ENCODE data around the gene HDAC7.
"Not testable (repeated sequence)": the region's sequence is repeated elsewhere in the genome, so short reads cannot be mapped to it uniquely, and the experiment has no call there.

Gene HDAC7

GRCh38 chr12:47811581-47812484 is 7.9 kb downstream of the HDAC7 start:
- no peak for FAIRE-seq

- no peak for FAIRE-seq
Measured at GRCh38 chr12:47811072-47811396, 8.7 kb downstream of the HDAC7 start.

- FAIRE-seq: not testable (repeated sequence)
Measured at GRCh38 chr12:47809518-47809917, 10.2 kb downstream of the HDAC7 start.

GRCh38 chr12:47808574-47809365 is 10.9 kb downstream of the HDAC7 start:
- FAIRE-seq: no peak

GRCh38 chr12:47808050-47808449 is 11.7 kb downstream of the HDAC7 start:
- FAIRE-seq: no peak

GRCh38 chr12:47807338-47807737 is 12.4 kb downstream of the HDAC7 start:
- no peak for FAIRE-seq

- no peak for FAIRE-seq
Measured at GRCh38 chr12:47805417-47805816, 14.3 kb downstream of the HDAC7 start.

- FAIRE-seq: no peak
Measured at GRCh38 chr12:47804171-47804570, 15.5 kb downstream of the HDAC7 start.

GRCh38 chr12:47803191-47803875 is 16.4 kb downstream of the HDAC7 start:
- no peak for FAIRE-seq

- FAIRE-seq: no peak
Measured at GRCh38 chr12:47802312-47802711, 17.4 kb downstream of the HDAC7 start.

- no peak for FAIRE-seq
Measured at GRCh38 chr12:47801904-47802246, 17.8 kb downstream of the HDAC7 start.

- no peak for FAIRE-seq
Measured at GRCh38 chr12:47801170-47801903, 18.4 kb downstream of the HDAC7 start.

- FAIRE-seq: no peak
Measured at GRCh38 chr12:47800582-47800981, 19.1 kb downstream of the HDAC7 start.

GRCh38 chr12:47799357-47799955 is 20.2 kb downstream of the HDAC7 start:
- FAIRE-seq: no peak

GRCh38 chr12:47798382-47798948 is 21.2 kb downstream of the HDAC7 start:
- no peak for FAIRE-seq

GRCh38 chr12:47797441-47797840 is 22.3 kb downstream of the HDAC7 start:
- FAIRE-seq: no peak

GRCh38 chr12:47795814-47796411 is 23.8 kb downstream of the HDAC7 start:
- FAIRE-seq: no peak

- no peak for FAIRE-seq
Measured at GRCh38 chr12:47795121-47795813, 24.4 kb downstream of the HDAC7 start.

- FAIRE-seq: no peak
Measured at GRCh38 chr12:47794679-47795078, 25.0 kb downstream of the HDAC7 start.

GRCh38 chr12:47793015-47793681 is 26.6 kb downstream of the HDAC7 start:
- no peak for FAIRE-seq

Measured in TTC549 (cell line).